Adipocyte (in vitro differentiated cells): ENCODE data around the gene ALPL.

ENCODE experiments used
- DNase-seq: peaks from one replicate; pipeline ENCODE4 v3.0.0-alpha.2; 2015; ENCODE audit warnings: low read depth
- H3K27me3 ChIP-seq: replicated peaks from 2 replicates; pipeline ENCODE4 v1.7.0; 2013; ENCODE audit warnings: mild to moderate bottlenecking, low read length, moderate library complexity; ENCODE audit not compliant: control insufficient read depth, insufficient read depth
- H3K36me3 ChIP-seq: 2 replicates; pipeline ENCODE4 v1.7.0; 2013; ENCODE audit warnings: low read length, mild to moderate bottlenecking, moderate library complexity; ENCODE audit not compliant: control insufficient read depth, insufficient read depth, severe bottlenecking
- H3K4me1 ChIP-seq: 2 replicates; pipeline ENCODE4 v1.7.0; 2013; ENCODE audit warnings: mild to moderate bottlenecking, low read length, moderate library complexity; ENCODE audit not compliant: control insufficient read depth, insufficient read depth
- H3K4me3 ChIP-seq: 2 replicates; pipeline ENCODE4 v1.7.0; 2013; ENCODE audit warnings: mild to moderate bottlenecking, low read length, moderate library complexity
- H3K9ac ChIP-seq: 2 replicates; pipeline ENCODE4 v1.7.0; 2013; ENCODE audit warnings: mild to moderate bottlenecking, low read length, moderate library complexity
- H3K9me3 ChIP-seq: 2 replicates; pipeline ENCODE4 v1.7.0; 2013; ENCODE audit warnings: mild to moderate bottlenecking, low read length, moderate library complexity; ENCODE audit not compliant: control insufficient read depth

ALPL gene

DNA sequence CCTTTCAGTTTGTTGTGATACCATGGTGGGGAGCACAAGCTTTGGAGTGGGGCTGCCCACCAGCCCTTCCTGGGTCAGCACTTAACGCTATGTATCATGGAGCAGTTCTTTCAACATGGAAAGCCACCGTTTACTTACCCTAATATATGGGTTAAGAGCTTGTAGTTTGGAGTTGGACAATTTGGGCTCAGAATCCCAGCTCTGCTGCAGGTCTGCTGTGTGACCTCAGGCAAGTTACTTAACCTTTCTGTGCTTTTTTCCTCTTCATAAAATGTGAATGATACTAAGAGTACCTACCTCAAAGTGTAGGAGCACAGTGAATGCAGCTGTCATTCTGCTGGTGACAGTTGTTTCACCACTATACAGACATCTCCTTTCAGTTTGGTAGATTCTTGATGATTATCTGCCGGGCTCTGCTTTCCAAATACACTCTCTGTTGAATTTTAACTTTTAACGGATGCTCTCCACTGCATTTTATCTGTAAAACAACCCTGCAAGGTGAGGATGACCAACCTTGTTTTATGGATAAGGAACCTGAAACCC lies 23.8 kb downstream of the ALPL start:
- H3K27me3 ChIP-seq, result no peaks in the 10 kb centered on the region
- no peak overlapping the region for H3K4me3 ChIP-seq
- no peak for DNase-seq
- H3K36me3 ChIP-seq, result peaks cover 8% of the 10 kb centered on the region
- no peaks in the 10 kb centered on the region for H3K9me3 ChIP-seq
- H3K9ac ChIP-seq, result no peak overlapping the region
- peaks cover 59% of the 10 kb centered on the region for H3K4me1 ChIP-seq

- Histone ChIP-seq H3K4me3 (no peak overlapping the region), H3K4me1 (peaks cover 69% of the 10 kb centered on the region), H3K9me3 (no peaks in the 10 kb centered on the region), H3K36me3 (peaks cover 8% of the 10 kb centered on the region), H3K9ac (peak overlapping the region; percentile 49), H3K27me3 (no peaks in the 10 kb centered on the region)
- no peak for DNase-seq
Measured at GRCh38 chr1:21534146-21534545, 24.9 kb downstream of the ALPL start.

- Histone ChIP-seq H3K36me3 (peaks cover 8% of the 10 kb centered on the region), H3K9ac (peak overlapping the region; percentile 49), H3K27me3 (no peaks in the 10 kb centered on the region), H3K4me1 (peaks cover 63% of the 10 kb centered on the region), H3K4me3 (no peak overlapping the region), H3K9me3 (no peaks in the 10 kb centered on the region)
- DNase-seq, result peak; percentile 80
Measured at GRCh38 chr1:21534674-21535378, 25.6 kb downstream of the ALPL start.

- Histone ChIP-seq H3K9me3 (no peaks in the 10 kb centered on the region), H3K4me3 (no peak overlapping the region), H3K27me3 (no peaks in the 10 kb centered on the region), H3K4me1 (peaks cover 58% of the 10 kb centered on the region), H3K36me3 (peaks cover 8% of the 10 kb centered on the region), H3K9ac (peak overlapping the region; percentile 5)
- DNase-seq, result peak; percentile 14
Measured at GRCh38 chr1:21536218-21536617, 27.0 kb downstream of the ALPL start.

DNA sequence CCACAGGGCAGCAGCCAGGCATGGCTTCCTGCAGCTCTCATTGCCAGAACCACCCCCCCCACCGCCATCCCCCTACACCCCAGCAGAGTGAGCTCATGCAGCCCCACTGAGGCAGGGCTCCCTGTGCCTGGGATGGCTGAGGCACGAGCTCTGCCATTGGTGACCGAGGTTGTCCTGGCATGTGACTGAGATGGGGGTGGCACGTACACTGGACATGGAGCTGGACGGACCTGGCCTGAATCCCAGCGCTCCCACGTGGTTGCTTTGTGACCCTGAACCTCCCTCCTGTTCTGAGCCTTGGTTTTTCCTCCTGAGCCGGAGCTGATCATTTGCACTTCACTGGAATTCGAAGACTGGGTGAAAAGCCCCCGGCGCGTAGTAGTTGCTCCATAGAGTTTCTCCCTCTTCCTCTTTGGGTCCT lies 28.3 kb downstream of the ALPL start:
- no peak overlapping the region for H3K4me3 ChIP-seq

GRCh38 chr1:21537932-21538630 lies 28.9 kb downstream of the ALPL start:
- H3K4me3 ChIP-seq, result no peak overlapping the region
- H3K9ac ChIP-seq, result peak overlapping the region; percentile 67
- peaks cover under 1% of the 10 kb centered on the region for H3K36me3 ChIP-seq
- no peak for DNase-seq
- no peaks in the 10 kb centered on the region for H3K27me3 ChIP-seq
- no peaks in the 10 kb centered on the region for H3K9me3 ChIP-seq
- peaks cover 72% of the 10 kb centered on the region for H3K4me1 ChIP-seq

More for the DNA sequence above, 28.3 kb downstream of the ALPL start:
- DNase-seq, result no peak
- H3K27me3 ChIP-seq, result no peaks in the 10 kb centered on the region
- peak overlapping the region; percentile 67 for H3K9ac ChIP-seq
- H3K9me3 ChIP-seq, result no peaks in the 10 kb centered on the region
- peaks cover 6% of the 10 kb centered on the region for H3K36me3 ChIP-seq
- peaks cover 69% of the 10 kb centered on the region for H3K4me1 ChIP-seq

- peaks cover 58% of the 10 kb centered on the region for H3K4me1 ChIP-seq
- no peaks in the 10 kb centered on the region for H3K9me3 ChIP-seq
- no peak overlapping the region for H3K4me3 ChIP-seq
- H3K27me3 ChIP-seq, result no peaks in the 10 kb centered on the region
- H3K9ac ChIP-seq, result no peak overlapping the region
- H3K36me3 ChIP-seq, result no peaks in the 10 kb centered on the region
- DNase-seq, result no peak
Measured at GRCh38 chr1:21539933-21540332, 30.7 kb downstream of the ALPL start.

DNA sequence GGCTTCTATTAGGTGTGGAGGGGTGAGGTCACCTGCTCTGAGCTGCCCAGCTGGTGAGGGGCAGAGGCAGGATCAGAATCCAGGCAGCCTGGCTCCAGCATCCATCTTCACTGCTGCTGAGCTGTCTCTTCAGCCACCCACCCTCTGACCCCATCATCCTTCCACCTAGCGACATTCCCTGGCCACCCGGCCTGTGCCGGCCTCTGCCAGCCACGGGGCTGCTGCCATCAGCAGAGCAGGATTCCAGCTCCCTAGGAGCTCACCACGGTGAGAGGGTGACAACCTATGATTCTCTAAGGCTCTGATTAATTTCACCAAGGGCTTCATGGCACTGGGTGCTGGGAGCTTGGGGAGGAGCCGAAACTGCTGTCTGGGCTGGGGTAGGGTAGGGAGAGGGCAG lies 32.1 kb downstream of the ALPL start:
- no peaks in the 10 kb centered on the region for H3K27me3 ChIP-seq

DNA sequence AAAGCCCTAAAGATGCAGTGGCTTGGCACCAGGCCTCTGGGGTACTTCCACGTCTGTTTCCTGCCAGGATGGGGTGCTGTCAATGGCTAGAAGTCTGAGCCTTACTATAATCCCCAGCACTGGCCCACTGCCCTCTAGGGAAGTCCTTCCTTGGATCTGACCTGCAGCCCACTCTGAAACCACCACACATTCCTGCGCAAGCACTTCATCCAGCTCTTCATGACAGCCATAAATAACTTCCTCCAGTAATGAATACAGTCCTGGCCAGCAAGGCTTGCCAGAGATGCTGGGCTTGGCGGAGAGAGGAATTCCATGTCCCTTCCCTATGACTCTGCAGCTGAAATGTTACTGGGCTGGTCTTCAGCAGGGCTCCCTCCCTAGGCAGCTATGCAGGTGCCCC lies 32.6 kb downstream of the ALPL start:
- H3K9ac ChIP-seq, result peak overlapping the region; percentile 56
- H3K36me3 ChIP-seq, result no peaks in the 10 kb centered on the region
- peak; percentile 12 for DNase-seq
- no peaks in the 10 kb centered on the region for H3K9me3 ChIP-seq
- H3K27me3 ChIP-seq, result no peaks in the 10 kb centered on the region
- H3K4me3 ChIP-seq, result no peak overlapping the region
- H3K4me1 ChIP-seq, result peaks cover 57% of the 10 kb centered on the region

More for the DNA sequence above, 32.1 kb downstream of the ALPL start:
- DNase-seq, result no peak
- Histone ChIP-seq H3K4me3 (no peak overlapping the region), H3K4me1 (peaks cover 56% of the 10 kb centered on the region), H3K9ac (peak overlapping the region; percentile 13), H3K36me3 (no peaks in the 10 kb centered on the region), H3K9me3 (no peaks in the 10 kb centered on the region)

- Histone ChIP-seq H3K36me3 (no peaks in the 10 kb centered on the region), H3K9me3 (no peaks in the 10 kb centered on the region)
- no peak for DNase-seq
Measured at GRCh38 chr1:21543598-21543997, 34.4 kb downstream of the ALPL start.

DNA sequence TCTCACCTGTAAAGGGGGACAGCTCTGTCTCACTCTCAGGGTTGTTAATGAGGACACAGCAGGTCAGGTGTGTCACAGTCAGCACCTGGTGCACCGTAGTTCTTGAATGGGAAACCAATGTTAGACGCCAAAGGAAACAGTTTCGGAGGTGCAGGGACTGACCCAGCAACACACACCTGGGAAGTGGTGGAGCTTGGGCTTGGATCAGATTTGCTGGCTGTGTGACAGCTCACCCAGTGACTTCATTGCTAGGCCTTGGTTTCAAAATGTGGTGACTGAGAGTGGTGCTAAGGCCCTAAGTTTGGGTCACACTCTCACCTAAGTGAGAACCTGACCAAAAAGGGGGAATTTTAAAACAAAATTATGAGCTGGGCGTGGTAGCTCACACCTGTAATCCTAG lies 34.9 kb downstream of the ALPL start:
- H3K36me3 ChIP-seq, result no peaks in the 10 kb centered on the region
- no peak for DNase-seq

More at GRCh38 chr1:21543598-21543997, 34.4 kb downstream of the ALPL start:
- no peaks in the 10 kb centered on the region for H3K27me3 ChIP-seq
- no peak overlapping the region for H3K9ac ChIP-seq
- peaks cover 41% of the 10 kb centered on the region for H3K4me1 ChIP-seq
- H3K4me3 ChIP-seq, result no peak overlapping the region

More for the DNA sequence above, 34.9 kb downstream of the ALPL start:
- Histone ChIP-seq H3K4me1 (peaks cover 36% of the 10 kb centered on the region), H3K9me3 (no peaks in the 10 kb centered on the region), H3K4me3 (no peak overlapping the region), H3K27me3 (no peaks in the 10 kb centered on the region), H3K9ac (no peak overlapping the region)
